ENCODE data around the gene MT1B. TPM values are rescaled to one million over a fixed set of nuclear protein-coding genes. Genes with fewer than 3 reads are reported as not detected.

MT1B gene
- total RNA-seq, 1 experiment from 2014 or later: not detected

- H3K9me3 ChIP-seq (ENCODE audit: control insufficient read depth, low read depth, low read length): no peaks in the 10 kb centered on the region
- no peak overlapping the region for H2AK5ac ChIP-seq (ENCODE audit: insufficient read length, low read length)
- H3K18ac ChIP-seq (ENCODE audit: insufficient read length, low read depth, low read length): no peak overlapping the region
- no peaks in the 10 kb centered on the region for H3K4me1 ChIP-seq (ENCODE audit: insufficient read depth, low read length)
- H3K27me3 Mint-ChIP-seq (ENCODE audit: low read depth): peaks cover 65% of the 10 kb centered on the region
- no peaks in the 10 kb centered on the region for H3K79me1 ChIP-seq (ENCODE audit: insufficient read depth, low read depth, low read length, poor library complexity, severe bottlenecking)
- H4K91ac ChIP-seq (ENCODE audit: insufficient read length, low read depth, low read length): no peak overlapping the region
- no peak overlapping the region for H3K27ac ChIP-seq (ENCODE audit: insufficient read length, low read depth, low read length)
- no peak overlapping the region for H2BK20ac ChIP-seq (ENCODE audit: low read depth, low read length, poor library complexity, severe bottlenecking)
- peak; percentile 74 for DNase-seq
- no peak overlapping the region for H3K9ac ChIP-seq (ENCODE audit: extremely low read depth, insufficient read length, low read length)
- no peak overlapping the region for H3K27ac Mint-ChIP-seq
- no peak overlapping the region for H4K5ac ChIP-seq (ENCODE audit: insufficient read length, low read depth, low read length)
- H3K4ac ChIP-seq (ENCODE audit: low read depth, low read length): no peak overlapping the region
- H2BK120ac ChIP-seq (ENCODE audit: low read depth, low read length, poor library complexity, severe bottlenecking): no peak overlapping the region
- H2BK5ac ChIP-seq (ENCODE audit: insufficient read length, low read length): no peak overlapping the region
- no peaks in the 10 kb centered on the region for H4K20me1 ChIP-seq (ENCODE audit: control insufficient read depth, insufficient read depth, insufficient read length)
- no CpG with 5 or more reads among the region's 4 CpGs for WGBS (ENCODE audit: extremely low coverage, insufficient read length, low lambda C conversion rate)
- H3K56ac ChIP-seq (ENCODE audit: insufficient read length, low read depth, low read length): no peak overlapping the region
- H3K23me2 ChIP-seq (ENCODE audit: insufficient read length, low read depth, low read length, poor library complexity, severe bottlenecking): peaks cover 2% of the 10 kb centered on the region
- no peak overlapping the region for H3K14ac ChIP-seq (ENCODE audit: insufficient read depth, low read length)
- H3K23ac ChIP-seq (ENCODE audit: insufficient read length, low read depth, low read length): no peak overlapping the region
- H2BK15ac ChIP-seq (ENCODE audit: low read depth, low read length): no peak overlapping the region
- H3K4me2 ChIP-seq (ENCODE audit: insufficient read depth, insufficient read length, low read length): no peak overlapping the region
- H2BK12ac ChIP-seq (ENCODE audit: insufficient read length, low read depth, low read length): no peak overlapping the region
- no peak overlapping the region for H3K4me3 Mint-ChIP-seq
- no peaks in the 10 kb centered on the region for H3K36me3 Mint-ChIP-seq (ENCODE audit: insufficient read depth in 1 of 3, low read depth in 3 of 3)
- no peak overlapping the region for H3T11ph ChIP-seq (ENCODE audit: low read length)
- peak; percentile 61 for TF ChIP-seq CTCF (conservative IDR thresholded peaks at IDR 0.05)
- no peak overlapping the region for H4K8ac ChIP-seq (replicated peaks; ENCODE audit: insufficient read length, low read depth, low read length)
- no peaks in the 10 kb centered on the region for H3K9me3 Mint-ChIP-seq
- peaks cover 14 to 21% of the 10 kb centered on the region in 2 experiments for H3K4me1 Mint-ChIP-seq
- no peaks in the 10 kb centered on the region for H3K79me2 ChIP-seq (ENCODE audit: insufficient read depth, low read length)
- no peak overlapping the region for H2AFZ ChIP-seq (ENCODE audit: low read length)
- H3K27me3 ChIP-seq (ENCODE audit: insufficient read depth, low read length): peaks cover 2% of the 10 kb centered on the region; the same call in 1 of the 2 replicates
These were observed 48.1 kb upstream of the MT1B start for GRCh38 chr16:56603589-56603988.

Measured in H9 (cell line).